A549 (cell line): ENCODE data around the gene UBASH3B.

Source experiments
- CBX2 ChIP-seq: fragments of 200-600 bp; sonication (generic); IDR thresholded peaks from 2 replicates; pipeline ENCODE4 v1.6.1; 2016; ENCODE audit warnings: low read depth, mild to moderate bottlenecking, borderline replicate concordance
- EP300 ChIP-seq, 2 experiments: fragments of >200 bp; sonication (Bioruptor Twin); formaldehyde crosslinking; IDR thresholded peaks; 2 replicates in 1 of 2; 3 replicates in 1 of 2; pipeline ENCODE4 v1.6.1; 2016 to 2017
- JUNB ChIP-seq: fragments of >200 bp; sonication (Bioruptor Twin); formaldehyde crosslinking; IDR thresholded peaks from 2 replicates; pipeline ENCODE4 v1.6.1; 2016
- MAZ ChIP-seq: fragments of 150-350 bp; IDR thresholded peaks from 2 replicates; pipeline ENCODE4 v1.6.1; 2014; ENCODE audit warnings: antibody characterized with exemption, low read depth, low read length, borderline replicate concordance
- NR3C1 ChIP-seq: fragments of >200 bp; sonication (Bioruptor Twin); formaldehyde crosslinking; IDR thresholded peaks from 3 replicates; pipeline ENCODE4 v1.6.1; 2017
- POLR2A ChIP-seq: IDR thresholded peaks from 2 replicates; pipeline ENCODE4 v1.6.1; 2012; ENCODE audit warnings: mild to moderate bottlenecking, low read length
- RAD21 ChIP-seq, 2 experiments: fragments of >200 bp in 1 of 2; sonication (Bioruptor Twin) in 1 of 2; formaldehyde crosslinking in 1 of 2; IDR thresholded peaks in 1 of 2; conservative IDR thresholded peaks in 1 of 2; 2 replicates in 1 of 2; 3 replicates in 1 of 2; pipeline ENCODE4 v1.6.1; 2012 to 2018; ENCODE audit warnings: inconsistent platforms in 1 of 2
- RFX5 ChIP-seq: fragments of 450-650 bp; IDR thresholded peaks from 2 replicates; pipeline ENCODE4 v1.7.1; 2014; ENCODE audit warnings: antibody characterized with exemption, mild to moderate bottlenecking, moderate library complexity
- ZC3H11A ChIP-seq: fragments of 450-650 bp; IDR thresholded peaks from 2 replicates; pipeline ENCODE4 v1.6.1; 2014; ENCODE audit warnings: antibody characterized with exemption, mild to moderate bottlenecking
- TF ChIP-seq, protein P1 (sequence below): IDR thresholded peaks from 2 replicates; pipeline ENCODE4 v1.6.1; 2012
- TF ChIP-seq, protein P2 (sequence below): fragments of >200 bp; sonication (Bioruptor Twin); formaldehyde crosslinking; IDR thresholded peaks from 3 replicates; pipeline ENCODE4 v1.5.1; 2016

DNA sequence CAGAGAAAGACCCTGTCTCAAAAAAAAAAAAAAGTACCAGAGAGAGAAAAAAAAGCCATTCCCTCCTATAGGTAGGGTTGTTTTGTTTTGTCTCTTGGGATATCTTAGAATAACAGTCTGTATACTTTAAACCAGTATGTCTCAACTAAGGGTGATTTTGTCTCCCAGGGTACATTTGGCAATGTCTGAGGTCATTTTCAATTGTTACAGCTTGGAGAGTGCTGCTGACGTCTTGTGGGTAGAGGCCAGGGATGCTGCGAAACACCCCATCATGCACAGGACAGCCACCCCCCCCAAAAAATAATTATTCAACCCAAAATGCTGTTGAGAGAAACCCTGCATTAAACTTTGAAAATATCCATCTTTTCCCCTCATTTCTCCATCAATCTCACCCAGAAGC, 126.7 kb downstream of the UBASH3B start:
- TF ChIP-seq JUNB (no peak), ZC3H11A (no peak), EP300 (IDR thresholded peaks at IDR 0.05) (no peak), POLR2A (no peak), CBX2 (no peak), RAD21 (conservative IDR thresholded peaks at IDR 0.05 in 1 of 2, IDR thresholded peaks at IDR 0.05 in 1 of 2) (no peak), MAZ (no peak), NR3C1 (no peak), RFX5 (no peak)
- TF ChIP-seq, protein P1, sequence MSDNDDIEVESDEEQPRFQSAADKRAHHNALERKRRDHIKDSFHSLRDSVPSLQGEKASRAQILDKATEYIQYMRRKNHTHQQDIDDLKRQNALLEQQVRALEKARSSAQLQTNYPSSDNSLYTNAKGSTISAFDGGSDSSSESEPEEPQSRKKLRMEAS, result no peak
- TF ChIP-seq, protein P2, sequence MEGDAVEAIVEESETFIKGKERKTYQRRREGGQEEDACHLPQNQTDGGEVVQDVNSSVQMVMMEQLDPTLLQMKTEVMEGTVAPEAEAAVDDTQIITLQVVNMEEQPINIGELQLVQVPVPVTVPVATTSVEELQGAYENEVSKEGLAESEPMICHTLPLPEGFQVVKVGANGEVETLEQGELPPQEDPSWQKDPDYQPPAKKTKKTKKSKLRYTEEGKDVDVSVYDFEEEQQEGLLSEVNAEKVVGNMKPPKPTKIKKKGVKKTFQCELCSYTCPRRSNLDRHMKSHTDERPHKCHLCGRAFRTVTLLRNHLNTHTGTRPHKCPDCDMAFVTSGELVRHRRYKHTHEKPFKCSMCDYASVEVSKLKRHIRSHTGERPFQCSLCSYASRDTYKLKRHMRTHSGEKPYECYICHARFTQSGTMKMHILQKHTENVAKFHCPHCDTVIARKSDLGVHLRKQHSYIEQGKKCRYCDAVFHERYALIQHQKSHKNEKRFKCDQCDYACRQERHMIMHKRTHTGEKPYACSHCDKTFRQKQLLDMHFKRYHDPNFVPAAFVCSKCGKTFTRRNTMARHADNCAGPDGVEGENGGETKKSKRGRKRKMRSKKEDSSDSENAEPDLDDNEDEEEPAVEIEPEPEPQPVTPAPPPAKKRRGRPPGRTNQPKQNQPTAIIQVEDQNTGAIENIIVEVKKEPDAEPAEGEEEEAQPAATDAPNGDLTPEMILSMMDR, result no peak
